ENCODE results near the gene MGA.

Gene MGA

DNA sequence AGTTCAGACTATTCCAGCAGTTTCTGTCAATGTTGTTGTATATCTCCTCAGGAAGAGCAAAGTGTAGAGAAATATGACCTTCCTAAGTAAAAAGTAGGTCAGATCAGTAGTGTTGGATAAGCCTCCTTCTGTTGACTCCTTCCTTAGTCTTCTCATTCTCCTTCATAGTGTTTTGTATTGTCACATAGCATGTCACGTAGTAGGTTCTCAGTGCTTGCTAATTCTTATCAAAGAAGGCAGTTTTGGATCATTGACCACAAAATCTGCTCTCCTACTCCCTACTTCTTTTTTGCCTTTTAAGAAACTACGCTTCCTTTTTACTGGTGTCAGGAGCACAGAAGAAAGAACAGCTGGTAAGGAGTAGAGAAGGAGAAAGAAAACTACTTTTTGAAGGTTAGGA is 1.0 kb upstream of the MGA start:
- DNase-seq = no peak

- DNase-seq = no peak
Observed at GRCh38 chr15:41659855-41660234, 360 bp upstream of the MGA start.

DNA sequence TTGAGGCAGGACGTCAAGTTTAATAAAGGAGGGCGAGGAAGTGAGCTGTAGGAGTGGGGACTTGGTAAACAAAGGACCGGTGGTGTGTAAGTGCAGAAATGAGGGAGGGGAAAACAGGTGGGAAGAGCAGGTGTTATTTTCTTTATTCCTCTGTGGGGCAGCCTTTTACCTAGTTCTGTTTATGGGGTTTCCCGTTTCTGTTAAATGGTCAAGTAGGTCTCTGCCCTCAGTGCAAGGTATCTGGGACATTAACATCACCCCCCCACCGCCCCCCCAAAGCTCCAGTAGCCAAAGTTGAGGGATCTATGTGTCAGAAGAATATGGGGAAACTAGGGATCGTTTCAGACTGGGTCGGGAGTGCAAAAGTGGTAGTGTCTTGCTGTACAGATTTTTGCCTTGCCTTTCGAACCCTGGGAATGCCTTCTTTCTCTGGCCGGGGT is 893 bp downstream of the MGA start:
- peak; percentile 52 for DNase-seq

DNA sequence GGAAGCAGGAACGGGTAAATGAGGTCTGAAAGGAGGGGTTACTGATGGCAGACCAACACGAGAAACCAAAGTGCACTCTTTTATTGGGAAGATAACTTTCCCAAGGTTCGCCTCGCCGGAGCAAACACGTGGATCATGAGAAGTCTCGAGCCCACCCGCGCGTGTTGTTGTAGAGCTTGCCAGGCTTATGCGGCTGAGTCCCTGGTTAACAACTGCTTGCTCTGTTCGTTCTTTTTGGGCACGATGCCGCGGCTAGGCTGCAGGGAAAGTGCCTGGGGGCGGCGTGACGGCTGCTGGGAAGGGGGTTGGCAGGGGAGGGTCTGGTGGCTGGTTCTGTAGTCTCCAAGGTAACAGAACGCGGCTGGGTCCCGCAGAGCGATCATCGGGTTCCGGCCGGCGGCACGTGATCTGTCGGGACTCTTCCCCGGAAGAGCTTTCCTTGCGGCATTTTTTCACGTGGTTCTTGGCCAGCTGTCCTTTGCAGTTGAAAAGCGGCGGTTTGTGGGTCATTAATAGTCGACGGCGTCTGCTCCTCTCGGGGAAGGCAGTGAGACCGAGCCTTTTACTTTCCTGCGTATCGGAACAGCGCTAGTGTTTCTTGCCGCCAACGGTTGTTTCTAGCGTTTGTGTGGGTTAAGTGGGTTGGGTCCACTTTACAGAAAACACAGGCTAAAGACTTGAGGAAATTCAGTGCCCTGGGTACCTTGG is 1.5 kb downstream of the MGA start:
- peak; percentile 85 for DNase-seq

DNA sequence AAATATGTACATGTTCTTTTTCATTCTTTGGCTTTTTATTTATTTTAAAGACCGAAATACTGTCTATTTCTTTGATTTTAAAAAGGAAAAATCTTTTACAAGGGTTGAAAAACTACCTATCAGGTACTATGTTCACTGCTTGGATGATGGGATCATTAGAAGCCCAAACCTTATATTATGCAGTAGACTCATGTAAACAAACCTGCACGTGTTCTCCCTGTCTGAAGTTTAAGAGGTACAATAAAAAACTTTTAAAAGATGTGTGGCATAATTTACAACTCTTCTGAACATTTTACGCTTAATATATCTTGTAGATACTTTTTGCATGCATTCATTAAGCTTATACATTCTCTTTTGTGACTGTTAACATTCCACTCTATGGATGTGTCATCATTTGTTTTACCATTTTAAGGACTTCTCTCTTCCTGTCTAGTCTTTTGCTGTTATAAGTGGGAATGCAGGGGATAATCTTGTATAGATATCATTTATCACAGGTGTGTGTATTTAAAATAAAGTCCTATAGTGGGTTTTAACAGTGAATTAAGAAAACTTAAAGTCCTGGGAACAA is 6.2 kb downstream of the MGA start:
- no peak for DNase-seq

GRCh38 chr15:41669701-41670100 is 9.5 kb downstream of the MGA start:
- DNase-seq = no peak

DNA sequence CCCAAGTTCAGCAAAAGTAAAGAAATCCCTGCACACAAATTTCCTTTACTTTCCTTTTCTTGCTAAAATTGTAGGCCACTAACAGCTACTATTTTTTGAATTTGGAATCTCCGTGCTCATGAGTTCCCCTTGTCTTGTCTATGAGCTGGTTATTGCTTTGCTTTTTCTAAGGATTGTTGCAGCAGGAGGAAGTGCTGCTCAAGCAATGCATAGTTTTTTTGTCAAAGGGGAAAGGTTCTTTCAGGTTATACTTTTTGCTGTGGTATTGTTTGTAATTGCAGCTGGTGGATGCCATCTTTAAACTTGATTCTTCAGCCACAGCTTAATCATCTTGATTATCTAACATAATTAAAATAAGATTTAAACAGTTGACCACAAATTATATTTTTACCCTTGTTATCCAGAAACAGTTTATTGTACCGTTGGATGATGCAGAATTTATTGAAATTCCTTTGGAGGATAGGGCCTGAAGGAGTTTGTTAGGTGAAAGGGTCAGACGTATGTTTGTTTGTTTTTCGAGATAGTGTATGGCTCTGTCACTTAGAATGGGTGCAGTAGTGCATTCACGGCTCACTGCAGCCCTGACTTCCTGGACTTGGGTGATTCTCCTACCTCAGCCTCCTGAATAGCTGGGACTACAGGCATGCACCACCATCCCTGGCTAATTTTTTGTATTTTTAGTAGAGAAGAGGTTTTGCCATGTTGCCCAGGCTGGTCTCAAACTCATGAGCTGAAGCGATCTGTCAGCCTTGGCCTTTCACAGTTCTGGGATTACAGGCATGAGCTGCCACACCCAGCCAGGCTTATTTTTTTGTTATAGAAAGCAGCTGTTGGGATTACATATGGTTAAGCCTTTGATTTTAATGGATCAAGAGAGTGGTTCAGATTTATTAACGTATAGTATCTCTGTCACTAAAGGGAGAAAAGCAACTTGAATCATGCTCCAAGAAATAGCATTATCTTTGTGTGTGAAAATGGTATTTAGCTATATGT is 11.7 kb downstream of the MGA start:
- DNase-seq = peak; percentile 74

DNA sequence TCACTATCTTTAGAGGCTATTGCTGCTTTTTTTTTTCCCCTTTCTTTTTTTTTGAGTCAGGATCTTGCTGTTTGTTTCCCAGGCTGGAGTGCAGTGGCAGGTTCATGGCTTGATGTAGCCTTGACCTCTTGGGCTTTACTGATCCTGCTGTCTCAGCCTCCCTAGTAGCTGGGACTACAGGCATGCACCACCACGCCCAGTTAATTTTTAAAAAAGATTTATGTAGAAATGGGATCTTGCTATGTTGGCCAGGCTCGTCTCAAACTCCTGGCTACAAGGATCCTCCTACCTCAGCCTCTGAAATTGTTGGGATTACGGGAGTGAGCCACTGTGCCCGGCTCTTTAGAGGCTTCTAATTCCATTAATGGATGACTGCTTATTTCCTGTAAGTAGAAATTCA is 15.1 kb downstream of the MGA start:
- DNase-seq = no peak

DNA sequence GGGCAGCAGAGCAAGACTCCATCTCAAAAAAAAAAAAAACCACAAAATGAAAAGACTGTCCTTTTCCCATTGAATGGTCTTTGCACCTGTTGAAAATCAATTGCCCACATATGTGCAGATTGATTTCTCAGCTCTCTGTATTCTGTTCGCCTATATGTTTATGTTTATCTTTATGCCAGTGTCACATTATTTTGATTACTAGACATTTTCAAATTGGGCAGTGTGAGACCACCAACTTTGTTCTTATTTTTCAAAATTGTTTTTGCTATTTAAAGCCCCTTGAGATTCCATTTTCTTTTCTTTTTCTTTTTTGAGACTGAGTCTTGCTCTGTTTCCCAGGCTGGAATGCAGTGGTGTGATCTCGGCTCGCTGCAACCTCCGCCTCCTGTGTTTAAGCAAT is 18.5 kb downstream of the MGA start:
- no peak for DNase-seq

GRCh38 chr15:41683955-41684354 is 23.8 kb downstream of the MGA start:
- no peak for DNase-seq

GRCh38 chr15:41688671-41689070 is 28.5 kb downstream of the MGA start:
- DNase-seq = no peak

GRCh38 chr15:41689083-41689482 is 28.9 kb downstream of the MGA start:
- DNase-seq = no peak

DNA sequence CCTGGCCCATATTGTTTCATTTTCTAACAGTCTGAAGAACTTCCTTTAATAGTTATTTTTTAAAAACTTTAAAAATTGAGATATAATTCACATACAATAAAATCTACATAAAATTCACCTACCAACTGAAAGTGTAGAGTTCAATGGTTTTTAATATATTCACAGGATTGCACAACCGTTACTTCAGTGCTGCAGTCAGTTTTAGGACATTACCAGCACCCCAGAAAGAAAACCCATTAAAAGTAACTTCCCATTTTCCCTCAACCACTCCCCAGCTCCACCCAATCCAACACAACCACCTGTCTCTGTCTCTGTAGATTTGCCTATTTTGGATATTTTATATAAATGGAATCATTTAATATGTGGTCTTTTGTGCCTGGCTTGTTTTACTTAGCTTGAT is 29.6 kb downstream of the MGA start:
- no peak for DNase-seq

DNA sequence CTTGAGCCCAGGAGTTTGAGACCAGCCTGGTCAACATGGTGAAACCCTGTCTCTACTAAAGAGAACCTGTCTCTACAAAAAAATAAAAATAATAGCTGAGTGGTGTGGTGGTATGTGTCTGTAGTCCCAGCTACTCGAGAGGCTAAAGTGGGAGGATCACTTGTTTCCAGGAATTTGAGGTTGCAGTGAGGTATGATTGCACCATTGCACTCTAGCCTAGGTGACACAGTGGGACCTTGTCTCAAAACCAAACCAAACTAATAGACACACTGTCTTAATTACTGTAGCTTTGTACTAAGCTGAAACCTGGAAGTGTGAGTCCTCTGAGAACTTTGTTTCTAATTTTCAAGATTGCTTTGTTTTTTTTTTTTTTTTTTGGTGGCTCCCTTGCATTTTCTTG is 30.4 kb downstream of the MGA start:
- no peak for DNase-seq

- no peak for DNase-seq
Observed at GRCh38 chr15:41691471-41691870, 31.3 kb downstream of the MGA start.

- no peak for DNase-seq
Observed at GRCh38 chr15:41692049-41692448, 31.8 kb downstream of the MGA start.

GRCh38 chr15:41693757-41694156 is 33.6 kb downstream of the MGA start:
- DNase-seq = no peak

- DNase-seq = peak; percentile 63
Observed at GRCh38 chr15:41695750-41696436, 35.7 kb downstream of the MGA start.

- no peak for DNase-seq
Observed at GRCh38 chr15:41698779-41699178, 38.6 kb downstream of the MGA start.

GRCh38 chr15:41703120-41703519 is 42.9 kb downstream of the MGA start:
- DNase-seq = no peak

- no peak for DNase-seq
Observed at GRCh38 chr15:41713047-41713446, 52.8 kb downstream of the MGA start.

DNA sequence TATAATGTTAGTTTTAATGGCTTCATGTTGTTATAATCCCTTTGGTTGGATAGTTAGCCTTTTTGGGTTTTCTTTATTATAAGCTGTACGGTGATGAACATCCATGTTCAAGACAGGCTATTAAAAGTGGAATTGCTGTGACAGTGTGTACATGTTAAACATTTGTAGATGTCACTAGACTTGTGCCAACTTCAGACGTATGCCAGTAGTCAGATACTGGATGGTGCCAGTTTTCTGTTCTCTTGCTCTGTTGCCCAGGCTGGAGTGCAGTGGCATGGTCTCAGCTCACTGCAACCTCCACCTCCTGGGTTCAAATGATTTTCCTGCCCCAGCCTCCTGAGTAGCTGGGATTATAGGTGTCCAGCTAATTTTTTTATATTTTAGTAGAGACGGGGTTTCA is 54.1 kb downstream of the MGA start:
- DNase-seq = no peak

DNA sequence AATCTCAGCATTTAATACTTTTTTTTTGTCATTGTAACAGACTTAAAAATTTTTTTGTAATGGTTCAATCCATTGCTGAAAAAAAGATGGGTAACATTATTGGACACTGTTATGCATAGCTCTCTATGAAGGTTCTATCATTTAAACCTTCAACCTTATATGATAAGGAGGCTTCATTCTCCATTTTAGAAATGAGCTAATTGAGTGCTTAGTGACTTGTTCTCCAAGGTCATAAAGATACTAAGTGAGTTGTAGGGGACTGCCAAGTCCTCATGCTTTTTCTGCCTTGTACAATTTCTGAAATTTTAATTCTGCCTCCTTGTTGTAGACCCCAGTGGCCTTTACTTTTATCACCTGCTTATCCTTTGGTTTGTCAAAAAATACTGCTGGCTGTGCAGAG is 56.7 kb downstream of the MGA start:
- DNase-seq = no peak
